ENCODE results near the gene DENND6B. TPM values are rescaled to one million over a fixed set of nuclear protein-coding genes. Genes with fewer than 3 reads are reported as not detected.

DENND6B gene
- total RNA-seq, 1 donor from 2014 or later: 6.4 TPM

- no peak for DNase-seq (ENCODE audit: extremely low read depth, low read depth, low spot score)
Observed at GRCh38 chr22:50289942-50290630, 36.7 kb downstream of the DENND6B start.

- no peak for DNase-seq (ENCODE audit: extremely low read depth, low read depth, low spot score)
Observed at GRCh38 chr22:50289151-50289941, 37.5 kb downstream of the DENND6B start.

GRCh38 chr22:50287731-50288130, 39.1 kb downstream of the DENND6B start:
- no peak for DNase-seq (ENCODE audit: extremely low read depth, low read depth, low spot score)

- no peak for DNase-seq (ENCODE audit: extremely low read depth, low read depth, low spot score)
Observed at GRCh38 chr22:50286701-50287318, 40.0 kb downstream of the DENND6B start.

GRCh38 chr22:50286275-50286674, 40.5 kb downstream of the DENND6B start:
- DNase-seq (ENCODE audit: extremely low read depth, low read depth, low spot score): no peak

- no peak for DNase-seq (ENCODE audit: extremely low read depth, low read depth, low spot score)
Observed at GRCh38 chr22:50285568-50286229, 41.1 kb downstream of the DENND6B start.

GRCh38 chr22:50284479-50284878, 42.3 kb downstream of the DENND6B start:
- no peak for DNase-seq (ENCODE audit: extremely low read depth, low read depth, low spot score)

- DNase-seq (ENCODE audit: extremely low read depth, low read depth, low spot score): no peak
Observed at GRCh38 chr22:50283821-50284220, 43.0 kb downstream of the DENND6B start.

- no peak for DNase-seq (ENCODE audit: extremely low read depth, low read depth, low spot score)
Observed at GRCh38 chr22:50282361-50283155, 44.3 kb downstream of the DENND6B start.

- DNase-seq (ENCODE audit: extremely low read depth, low read depth, low spot score): no peak
Observed at GRCh38 chr22:50281957-50282356, 44.9 kb downstream of the DENND6B start.

- no peak for DNase-seq (ENCODE audit: extremely low read depth, low read depth, low spot score)
Observed at GRCh38 chr22:50281384-50281760, 45.4 kb downstream of the DENND6B start.

GRCh38 chr22:50280708-50281383, 46.0 kb downstream of the DENND6B start:
- no peak for DNase-seq (ENCODE audit: extremely low read depth, low read depth, low spot score)

GRCh38 chr22:50280022-50280707, 46.6 kb downstream of the DENND6B start:
- DNase-seq (ENCODE audit: extremely low read depth, low read depth, low spot score): no peak

- DNase-seq (ENCODE audit: extremely low read depth, low read depth, low spot score): no peak
Observed at GRCh38 chr22:50278956-50279619, 47.7 kb downstream of the DENND6B start.

GRCh38 chr22:50278461-50278860, 48.4 kb downstream of the DENND6B start:
- DNase-seq (ENCODE audit: extremely low read depth, low read depth, low spot score): no peak

- DNase-seq (ENCODE audit: extremely low read depth, low read depth, low spot score): no peak
Observed at GRCh38 chr22:50277761-50278160, 49.1 kb downstream of the DENND6B start.

GRCh38 chr22:50276143-50276542, 50.7 kb downstream of the DENND6B start:
- DNase-seq (ENCODE audit: extremely low read depth, low read depth, low spot score): no peak

- DNase-seq (ENCODE audit: extremely low read depth, low read depth, low spot score): no peak
Observed at GRCh38 chr22:50275181-50276055, 51.4 kb downstream of the DENND6B start.
